Large intestine (tissue), 3 donors: ENCODE data around the gene CELF3. TPM values are rescaled to one million over a fixed set of nuclear protein-coding genes. Genes with fewer than 3 reads are reported as not detected.

ENCODE experiments used
- DNase-seq, 2 donors: peaks; one replicate each; pipeline versions ENCODE4 v3.0.0 to v3.0.0-alpha.2; 2013
- H3K27ac ChIP-seq: one replicate; pipeline ENCODE4 v1.5.1; 2013; ENCODE audit warnings: low read length
- H3K27me3 ChIP-seq: 2 replicates; pipeline ENCODE4 v1.6.1; 2013; ENCODE audit warnings: low read length; ENCODE audit not compliant: control insufficient read depth, insufficient read depth
- H3K36me3 ChIP-seq: 2 replicates; pipeline ENCODE4 v1.6.1; 2013; ENCODE audit warnings: low read length; ENCODE audit not compliant: control insufficient read depth, insufficient read depth
- H3K4me1 ChIP-seq: one replicate; pipeline ENCODE4 v1.6.1; 2013; ENCODE audit warnings: low read length; ENCODE audit not compliant: control insufficient read depth, insufficient read depth
- H3K4me3 ChIP-seq: one replicate; pipeline ENCODE4 v1.5.1; 2013; ENCODE audit warnings: low read length
- H3K9me3 ChIP-seq: one replicate; pipeline ENCODE4 v1.6.1; 2013; ENCODE audit warnings: mild to moderate bottlenecking, low read depth, low read length, moderate library complexity; ENCODE audit not compliant: control insufficient read depth
- WGBS: methylation state at CpG from one replicate; pipeline ENCODE4 v1.1.5; 2013; ENCODE audit warnings: low lambda C conversion rate; ENCODE audit not compliant: insufficient coverage; 5-methylcytosine and 5-hydroxymethylcytosine counted together
- polyA plus RNA-seq: library from polyadenylated mRNA; unstranded; fragments of 120-200 nt; gene quantifications from one replicate; pipeline ENCODE4 v1.2.1, GENCODE V29; 2013

The CELF3 gene
- polyA plus RNA-seq, 1 donor = 57.1 TPM

- Histone ChIP-seq H3K27ac (peak within 1 kb of the TSS; percentile 47), H3K36me3 (no peaks in the 10 kb centered on the region), H3K27me3 (no peaks in the 10 kb centered on the region), H3K9me3 (no peaks in the 10 kb centered on the region), H3K4me1 (peaks cover 29% of the 10 kb centered on the region), H3K4me3 (peak within 1 kb of the TSS; percentile 33)
- no CpG with 5 or more reads among the region's 44 CpGs for WGBS
- DNase-seq = no peak
Measured at GRCh38 chr1:151720974-151721787, 4.6 kb upstream of the CELF3 start, which contains the start of gene RIIAD1. RIIAD1 (plus strand) TSS chr1:151721522; CDS start chr1:151721537, 15 bp downstream.

GRCh38 chr1:151720554-151720953 lies 4.0 kb upstream of the CELF3 start:
- Histone ChIP-seq H3K9me3 (no peaks in the 10 kb centered on the region), H3K27ac (peak overlapping the region; percentile 47), H3K36me3 (no peaks in the 10 kb centered on the region), H3K4me1 (peaks cover 24% of the 10 kb centered on the region), H3K4me3 (peak overlapping the region; percentile 7), H3K27me3 (no peaks in the 10 kb centered on the region)
- peak in 1 of 2 donors; percentile 41 for DNase-seq
- 0% methylated on average over 1 of the region's 5 CpGs for WGBS

GRCh38 chr1:151720125-151720524 lies 3.5 kb upstream of the CELF3 start:
- no peak overlapping the region for H3K4me3 ChIP-seq
- DNase-seq = no peak
- peak overlapping the region; percentile 47 for H3K27ac ChIP-seq
- no CpG with 5 or more reads among the region's 1 CpG for WGBS
- H3K27me3 ChIP-seq = no peaks in the 10 kb centered on the region
- H3K9me3 ChIP-seq = no peaks in the 10 kb centered on the region
- no peaks in the 10 kb centered on the region for H3K36me3 ChIP-seq
- peaks cover 24% of the 10 kb centered on the region for H3K4me1 ChIP-seq

GRCh38 chr1:151718666-151719065 lies 2.1 kb upstream of the CELF3 start:
- no CpG with 5 or more reads among the region's 4 CpGs for WGBS
- DNase-seq = no peak
- H3K27me3 ChIP-seq = no peaks in the 10 kb centered on the region
- no peak overlapping the region for H3K4me3 ChIP-seq
- H3K9me3 ChIP-seq = no peaks in the 10 kb centered on the region
- peaks cover 34% of the 10 kb centered on the region for H3K4me1 ChIP-seq
- peaks cover 4% of the 10 kb centered on the region for H3K36me3 ChIP-seq
- no peak overlapping the region for H3K27ac ChIP-seq

- 40% methylated on average over 1 of the region's 4 CpGs for WGBS
- Histone ChIP-seq H3K27ac (no peak overlapping the region), H3K4me3 (no peak overlapping the region), H3K4me1 (peaks cover 40% of the 10 kb centered on the region), H3K36me3 (peaks cover 4% of the 10 kb centered on the region), H3K27me3 (no peaks in the 10 kb centered on the region), H3K9me3 (no peaks in the 10 kb centered on the region)
- no peak for DNase-seq
Measured at GRCh38 chr1:151718011-151718431, 1.4 kb upstream of the CELF3 start.

GRCh38 chr1:151716405-151716762 lies 219 bp downstream of the CELF3 start:
- DNase-seq = no peak
- peak overlapping the region; percentile 73 for H3K27ac ChIP-seq
- no CpG with 5 or more reads among the region's 11 CpGs for WGBS

GRCh38 chr1:151715726-151716404 lies 738 bp downstream of the CELF3 start:
- Histone ChIP-seq H3K4me3 (peak overlapping the region; percentile 58), H3K9me3 (no peaks in the 10 kb centered on the region), H3K4me1 (peaks cover 48% of the 10 kb centered on the region), H3K27ac (peak overlapping the region; percentile 73), H3K27me3 (no peaks in the 10 kb centered on the region), H3K36me3 (peaks cover 4% of the 10 kb centered on the region)
- DNase-seq = peak; percentile 72 to 91
- no CpG with 5 or more reads among the region's 17 CpGs for WGBS

More at GRCh38 chr1:151716405-151716762, 219 bp downstream of the CELF3 start:
- H3K4me1 ChIP-seq = peaks cover 50% of the 10 kb centered on the region
- H3K27me3 ChIP-seq = no peaks in the 10 kb centered on the region
- peak overlapping the region; percentile 58 for H3K4me3 ChIP-seq
- peaks cover 4% of the 10 kb centered on the region for H3K36me3 ChIP-seq
- H3K9me3 ChIP-seq = no peaks in the 10 kb centered on the region

GRCh38 chr1:151714820-151715725 lies 1.5 kb downstream of the CELF3 start:
- Histone ChIP-seq H3K27me3 (no peaks in the 10 kb centered on the region), H3K27ac (peak overlapping the region; percentile 73), H3K4me1 (peaks cover 42% of the 10 kb centered on the region), H3K4me3 (peak overlapping the region; percentile 58), H3K9me3 (no peaks in the 10 kb centered on the region), H3K36me3 (peaks cover 4% of the 10 kb centered on the region)
- DNase-seq = peak in 1 of 2 donors; percentile 39
- WGBS = 20% methylated on average over 2 of the region's 10 CpGs

GRCh38 chr1:151713874-151714273 lies 2.7 kb downstream of the CELF3 start:
- no peaks in the 10 kb centered on the region for H3K9me3 ChIP-seq
- H3K27me3 ChIP-seq = no peaks in the 10 kb centered on the region
- no peak for DNase-seq
- peaks cover 48% of the 10 kb centered on the region for H3K4me1 ChIP-seq
- peaks cover 12% of the 10 kb centered on the region for H3K36me3 ChIP-seq
- no CpG with 5 or more reads among the region's 2 CpGs for WGBS
- H3K4me3 ChIP-seq = no peak overlapping the region
- peak overlapping the region; percentile 31 for H3K27ac ChIP-seq

- H3K27me3 ChIP-seq = no peaks in the 10 kb centered on the region
- peak overlapping the region; percentile 65 for H3K27ac ChIP-seq
- no CpG with 5 or more reads among the region's 2 CpGs for WGBS
- peak overlapping the region; percentile 17 for H3K4me3 ChIP-seq
- DNase-seq = peak; percentile 91 to 95
- peaks cover 15% of the 10 kb centered on the region for H3K36me3 ChIP-seq
- peaks cover 48% of the 10 kb centered on the region for H3K4me1 ChIP-seq
- no peaks in the 10 kb centered on the region for H3K9me3 ChIP-seq
Measured at GRCh38 chr1:151713044-151713443, 3.6 kb downstream of the CELF3 start.
